ENCODE results near the gene MITF.

DNA sequence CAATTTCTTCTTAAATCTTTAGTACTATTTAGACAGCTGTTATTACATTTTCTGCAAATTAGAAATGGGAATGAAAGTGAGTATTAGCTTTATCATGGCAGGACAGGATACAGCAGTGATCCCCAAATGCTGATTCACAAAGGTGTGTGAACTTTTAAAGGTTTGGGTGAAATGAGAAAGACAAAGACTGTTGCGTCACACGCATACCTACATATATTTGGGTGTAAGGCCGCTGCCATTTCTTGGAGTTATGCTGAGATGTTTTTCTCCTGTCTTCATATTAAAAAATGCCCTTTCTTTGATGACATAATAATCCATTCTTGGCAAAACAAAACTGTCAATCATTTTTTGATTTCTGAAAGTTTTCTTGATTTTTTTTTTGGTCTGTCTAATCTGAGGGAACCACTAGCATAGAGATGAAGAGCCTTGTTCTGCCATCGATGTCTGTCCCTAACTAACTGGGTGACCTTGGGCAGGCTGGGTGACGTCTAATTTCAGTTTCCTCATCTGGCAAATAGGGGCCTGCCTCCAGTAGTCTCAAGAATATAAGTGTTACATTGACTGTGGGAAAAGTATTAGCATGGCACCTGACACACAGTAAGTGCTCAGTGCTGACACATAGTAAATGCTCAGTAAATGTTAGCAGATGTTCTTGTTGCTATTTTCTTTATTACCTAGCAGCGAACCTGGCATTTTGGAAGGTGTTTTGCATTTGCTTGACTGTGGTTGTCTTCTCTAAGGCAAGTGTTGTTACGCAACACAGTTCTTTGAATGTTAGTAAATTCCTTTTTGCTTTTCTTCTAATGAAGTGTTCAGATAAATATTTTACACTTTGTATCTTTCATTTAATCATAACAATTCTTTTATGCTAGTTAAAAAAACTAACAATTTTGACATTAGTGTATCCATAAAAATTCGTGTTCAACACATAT, 5.0 kb downstream of the MITF start:
- no peak for TF ChIP-seq POLR2A (IDR thresholded peaks at IDR 0.05; ENCODE audit: low read depth, low read length)
- TF ChIP-seq, protein P1, sequence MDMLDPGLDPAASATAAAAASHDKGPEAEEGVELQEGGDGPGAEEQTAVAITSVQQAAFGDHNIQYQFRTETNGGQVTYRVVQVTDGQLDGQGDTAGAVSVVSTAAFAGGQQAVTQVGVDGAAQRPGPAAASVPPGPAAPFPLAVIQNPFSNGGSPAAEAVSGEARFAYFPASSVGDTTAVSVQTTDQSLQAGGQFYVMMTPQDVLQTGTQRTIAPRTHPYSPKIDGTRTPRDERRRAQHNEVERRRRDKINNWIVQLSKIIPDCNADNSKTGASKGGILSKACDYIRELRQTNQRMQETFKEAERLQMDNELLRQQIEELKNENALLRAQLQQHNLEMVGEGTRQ (IDR thresholded peaks at IDR 0.05; ENCODE audit: low read depth, low read length), result no peak
- TF ChIP-seq, protein P2, sequence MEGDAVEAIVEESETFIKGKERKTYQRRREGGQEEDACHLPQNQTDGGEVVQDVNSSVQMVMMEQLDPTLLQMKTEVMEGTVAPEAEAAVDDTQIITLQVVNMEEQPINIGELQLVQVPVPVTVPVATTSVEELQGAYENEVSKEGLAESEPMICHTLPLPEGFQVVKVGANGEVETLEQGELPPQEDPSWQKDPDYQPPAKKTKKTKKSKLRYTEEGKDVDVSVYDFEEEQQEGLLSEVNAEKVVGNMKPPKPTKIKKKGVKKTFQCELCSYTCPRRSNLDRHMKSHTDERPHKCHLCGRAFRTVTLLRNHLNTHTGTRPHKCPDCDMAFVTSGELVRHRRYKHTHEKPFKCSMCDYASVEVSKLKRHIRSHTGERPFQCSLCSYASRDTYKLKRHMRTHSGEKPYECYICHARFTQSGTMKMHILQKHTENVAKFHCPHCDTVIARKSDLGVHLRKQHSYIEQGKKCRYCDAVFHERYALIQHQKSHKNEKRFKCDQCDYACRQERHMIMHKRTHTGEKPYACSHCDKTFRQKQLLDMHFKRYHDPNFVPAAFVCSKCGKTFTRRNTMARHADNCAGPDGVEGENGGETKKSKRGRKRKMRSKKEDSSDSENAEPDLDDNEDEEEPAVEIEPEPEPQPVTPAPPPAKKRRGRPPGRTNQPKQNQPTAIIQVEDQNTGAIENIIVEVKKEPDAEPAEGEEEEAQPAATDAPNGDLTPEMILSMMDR (conservative IDR thresholded peaks at IDR 0.05; ENCODE audit: low read depth, low read length), result no peak
- no peak for TF ChIP-seq RAD21 (IDR thresholded peaks at IDR 0.05; ENCODE audit: low read length)
- TF ChIP-seq RFX5 (IDR thresholded peaks at IDR 0.05; ENCODE audit: low read depth, low read length), result no peak
- no peak for TF ChIP-seq SMC3 (IDR thresholded peaks at IDR 0.05; ENCODE audit: low read depth, low read length)
- peak; percentile 91 for TF ChIP-seq CEBPB (IDR thresholded peaks at IDR 0.05; ENCODE audit: low read depth, low read length)
- no peak for TF ChIP-seq NFE2L2 (IDR thresholded peaks at IDR 0.05; ENCODE audit: low read depth, low read length)

All from IMR-90 (cell line).